Mesendoderm (in vitro differentiated cells): ENCODE data around the gene DNAH7.

ENCODE experiments used
- DNase-seq: peaks from one replicate; pipeline ENCODE4 v3.0.0; 2013
- H2AK5ac ChIP-seq: 2 replicates; pipeline ENCODE4 v1.6.1; 2013; ENCODE audit warnings: low read length, inconsistent platforms
- H2BK120ac ChIP-seq: 2 replicates; pipeline ENCODE4 v1.6.1; 2013; ENCODE audit warnings: low read depth, mild to moderate bottlenecking, low read length, moderate library complexity, mixed read lengths
- H2BK15ac ChIP-seq: replicated peaks from 2 replicates; pipeline ENCODE4 v1.6.1; 2013; ENCODE audit warnings: low read depth, mild to moderate bottlenecking, moderate library complexity
- H2BK5ac ChIP-seq: 2 replicates; pipeline ENCODE4 v1.6.1; 2013; ENCODE audit warnings: low read length, inconsistent platforms
- H3K18ac ChIP-seq: 2 replicates; pipeline ENCODE4 v1.6.1; 2013; ENCODE audit warnings: mild to moderate bottlenecking, low read length, mixed read lengths
- H3K23ac ChIP-seq: one replicate; pipeline ENCODE4 v1.6.1; 2013; ENCODE audit warnings: low read length
- H3K27ac ChIP-seq: 2 replicates; pipeline ENCODE4 v1.5.1; 2013; ENCODE audit warnings: low read depth, mild to moderate bottlenecking, inconsistent platforms, low read length, moderate library complexity
- H3K27me3 ChIP-seq: 2 replicates; pipeline ENCODE4 v1.6.1; 2013; ENCODE audit warnings: low read length, control low read depth, mild to moderate bottlenecking, inconsistent platforms; ENCODE audit not compliant: insufficient read depth, poor library complexity
- H3K36me3 ChIP-seq: 2 replicates; pipeline ENCODE4 v1.6.1; 2013; ENCODE audit warnings: low read length, inconsistent platforms; ENCODE audit not compliant: control insufficient read depth, insufficient read depth
- H3K4ac ChIP-seq: one replicate; pipeline ENCODE4 v1.6.1; 2013; ENCODE audit warnings: low read depth, mild to moderate bottlenecking, low read length, moderate library complexity
- H3K4me1 ChIP-seq: 2 replicates; pipeline ENCODE4 v1.6.1; 2013; ENCODE audit warnings: low read depth, low read length, inconsistent platforms; ENCODE audit not compliant: control insufficient read depth
- H3K4me2 ChIP-seq: 2 replicates; pipeline ENCODE4 v1.6.1; 2013; ENCODE audit warnings: low read length
- H3K4me3 ChIP-seq: 2 replicates; pipeline ENCODE4 v1.5.1; 2013; ENCODE audit warnings: mild to moderate bottlenecking, low read length
- H3K56ac ChIP-seq: one replicate; pipeline ENCODE4 v1.6.1; 2013; ENCODE audit warnings: low read length
- H3K79me1 ChIP-seq: 2 replicates; pipeline ENCODE4 v1.6.1; 2013; ENCODE audit warnings: low read length, inconsistent platforms
- H3K79me2 ChIP-seq: 2 replicates; pipeline ENCODE4 v1.6.1; 2013; ENCODE audit warnings: mild to moderate bottlenecking, low read length; ENCODE audit not compliant: control insufficient read depth, insufficient read depth
- H3K9ac ChIP-seq: 2 replicates; pipeline ENCODE4 v1.6.1; 2013; ENCODE audit warnings: low read length, inconsistent platforms
- H4K5ac ChIP-seq: one replicate; pipeline ENCODE4 v1.6.1; 2013; ENCODE audit warnings: low read length
- H4K8ac ChIP-seq: one replicate; pipeline ENCODE4 v1.6.1; 2013; ENCODE audit warnings: low read depth, mild to moderate bottlenecking, control low read depth, low read length, moderate library complexity
- WGBS: extraction: QIAGEN DNeasy Blood & Tissue Kit; methylation state at CpG from one replicate; pipeline ENCODE4 v1.1.7; 2013; ENCODE audit warnings: low lambda C conversion rate, missing lambda C conversion rate; ENCODE audit not compliant: insufficient coverage; ENCODE audit errors: extremely low coverage; 5-methylcytosine and 5-hydroxymethylcytosine counted together

The DNAH7 gene

GRCh38 chr2:196086517-196087368, 18.1 kb upstream of the DNAH7 start:
- H3K4me1 ChIP-seq: no peaks in the 10 kb centered on the region
- H4K8ac ChIP-seq: no peak overlapping the region
- H2AK5ac ChIP-seq: no peak overlapping the region
- WGBS: 100% methylated on average over 2 of the region's 7 CpGs
- no peak overlapping the region for H3K23ac ChIP-seq
- H3K9ac ChIP-seq: no peak overlapping the region
- H2BK15ac ChIP-seq: no peak overlapping the region
- H4K5ac ChIP-seq: no peak overlapping the region
- H3K36me3 ChIP-seq: no peaks in the 10 kb centered on the region
- H3K79me2 ChIP-seq: no peaks in the 10 kb centered on the region
- H3K79me1 ChIP-seq: no peaks in the 10 kb centered on the region
- H2BK5ac ChIP-seq: no peak overlapping the region
- no peak overlapping the region for H3K4me2 ChIP-seq
- H3K4ac ChIP-seq: no peak overlapping the region
- H3K4me3 ChIP-seq: no peak overlapping the region
- no peak overlapping the region for H3K27ac ChIP-seq
- no peak overlapping the region for H2BK120ac ChIP-seq
- no peak overlapping the region for H3K18ac ChIP-seq
- no peaks in the 10 kb centered on the region for H3K27me3 ChIP-seq
- no peak for DNase-seq
- no peak overlapping the region for H3K56ac ChIP-seq

GRCh38 chr2:196083601-196084000, 15.0 kb upstream of the DNAH7 start:
- Histone ChIP-seq H3K27ac (no peak overlapping the region), H3K4me1 (no peaks in the 10 kb centered on the region), H3K27me3 (no peaks in the 10 kb centered on the region), H3K36me3 (no peaks in the 10 kb centered on the region), H3K56ac (no peak overlapping the region), H3K18ac (no peak overlapping the region), H2BK15ac (no peak overlapping the region), H4K5ac (no peak overlapping the region), H3K4me2 (no peak overlapping the region), H3K4me3 (no peak overlapping the region), H3K9ac (no peak overlapping the region), H3K79me1 (no peaks in the 10 kb centered on the region), H3K79me2 (no peaks in the 10 kb centered on the region), H3K23ac (no peak overlapping the region), H2AK5ac (no peak overlapping the region), H3K4ac (no peak overlapping the region), H4K8ac (no peak overlapping the region), H2BK120ac (no peak overlapping the region), H2BK5ac (no peak overlapping the region)
- WGBS: no CpG with 5 or more reads among the region's 5 CpGs
- no peak for DNase-seq

- no peak overlapping the region for H2BK15ac ChIP-seq
- no peaks in the 10 kb centered on the region for H3K79me2 ChIP-seq
- H2BK5ac ChIP-seq: no peak overlapping the region
- no CpG with 5 or more reads among the region's 2 CpGs for WGBS
- no peaks in the 10 kb centered on the region for H3K36me3 ChIP-seq
- no peaks in the 10 kb centered on the region for H3K27me3 ChIP-seq
- H2BK120ac ChIP-seq: no peak overlapping the region
- no peak overlapping the region for H4K5ac ChIP-seq
- no peaks in the 10 kb centered on the region for H3K4me1 ChIP-seq
- no peak overlapping the region for H3K4me2 ChIP-seq
- H3K4ac ChIP-seq: no peak overlapping the region
- H4K8ac ChIP-seq: no peak overlapping the region
- H3K4me3 ChIP-seq: no peak overlapping the region
- DNase-seq: no peak
- no peak overlapping the region for H2AK5ac ChIP-seq
- no peak overlapping the region for H3K9ac ChIP-seq
- H3K18ac ChIP-seq: no peak overlapping the region
- no peak overlapping the region for H3K27ac ChIP-seq
- H3K56ac ChIP-seq: no peak overlapping the region
- no peaks in the 10 kb centered on the region for H3K79me1 ChIP-seq
- no peak overlapping the region for H3K23ac ChIP-seq
These were observed 11.9 kb upstream of the DNAH7 start for GRCh38 chr2:196080526-196080925.

GRCh38 chr2:196079052-196079451, 10.4 kb upstream of the DNAH7 start:
- no peak overlapping the region for H4K8ac ChIP-seq
- H3K79me1 ChIP-seq: no peaks in the 10 kb centered on the region
- no CpG with 5 or more reads among the region's 1 CpG for WGBS
- H3K23ac ChIP-seq: no peak overlapping the region
- DNase-seq: no peak
- H3K4me3 ChIP-seq: no peak overlapping the region
- no peaks in the 10 kb centered on the region for H3K4me1 ChIP-seq
- no peak overlapping the region for H3K56ac ChIP-seq
- H3K27me3 ChIP-seq: no peaks in the 10 kb centered on the region
- H3K18ac ChIP-seq: no peak overlapping the region
- H3K79me2 ChIP-seq: no peaks in the 10 kb centered on the region
- no peak overlapping the region for H3K9ac ChIP-seq
- H2AK5ac ChIP-seq: no peak overlapping the region
- H2BK5ac ChIP-seq: no peak overlapping the region
- H3K4ac ChIP-seq: no peak overlapping the region
- no peaks in the 10 kb centered on the region for H3K36me3 ChIP-seq
- no peak overlapping the region for H2BK120ac ChIP-seq
- no peak overlapping the region for H3K27ac ChIP-seq
- no peak overlapping the region for H3K4me2 ChIP-seq
- H2BK15ac ChIP-seq: no peak overlapping the region
- H4K5ac ChIP-seq: no peak overlapping the region

- H3K27me3 ChIP-seq: no peaks in the 10 kb centered on the region
- H3K4me1 ChIP-seq: no peaks in the 10 kb centered on the region
- H3K4me2 ChIP-seq: no peak overlapping the region
- no peak overlapping the region for H2BK5ac ChIP-seq
- no peak overlapping the region for H3K4me3 ChIP-seq
- H2BK15ac ChIP-seq: no peak overlapping the region
- no peak overlapping the region for H3K4ac ChIP-seq
- H3K79me2 ChIP-seq: no peaks in the 10 kb centered on the region
- H2AK5ac ChIP-seq: no peak overlapping the region
- H3K23ac ChIP-seq: no peak overlapping the region
- no peak for DNase-seq
- H3K36me3 ChIP-seq: no peaks in the 10 kb centered on the region
- no peak overlapping the region for H4K5ac ChIP-seq
- no peak overlapping the region for H3K56ac ChIP-seq
- H3K79me1 ChIP-seq: no peaks in the 10 kb centered on the region
- H2BK120ac ChIP-seq: no peak overlapping the region
- H3K9ac ChIP-seq: no peak overlapping the region
- H4K8ac ChIP-seq: no peak overlapping the region
- WGBS: no CpG with 5 or more reads among the region's 2 CpGs
- H3K27ac ChIP-seq: no peak overlapping the region
- no peak overlapping the region for H3K18ac ChIP-seq
These were observed 9.2 kb upstream of the DNAH7 start for GRCh38 chr2:196077821-196078220.
